Stimulated activated CD4-positive, alpha-beta T cell treated with anti-CD3 and anti-CD28 coated beads, Interleukin-15, amount 100 ng/mL, for 1 hour (primary cell): ENCODE results near the gene ANKRD44.

ENCODE experiments used
- DNase-seq, 2 donors: peaks; one replicate each; pipeline ENCODE4 v3.0.0-alpha.2; 2020; ENCODE audit warnings: low read depth in 1 of 2, low spot score in 1 of 2

ANKRD44 gene

DNA sequence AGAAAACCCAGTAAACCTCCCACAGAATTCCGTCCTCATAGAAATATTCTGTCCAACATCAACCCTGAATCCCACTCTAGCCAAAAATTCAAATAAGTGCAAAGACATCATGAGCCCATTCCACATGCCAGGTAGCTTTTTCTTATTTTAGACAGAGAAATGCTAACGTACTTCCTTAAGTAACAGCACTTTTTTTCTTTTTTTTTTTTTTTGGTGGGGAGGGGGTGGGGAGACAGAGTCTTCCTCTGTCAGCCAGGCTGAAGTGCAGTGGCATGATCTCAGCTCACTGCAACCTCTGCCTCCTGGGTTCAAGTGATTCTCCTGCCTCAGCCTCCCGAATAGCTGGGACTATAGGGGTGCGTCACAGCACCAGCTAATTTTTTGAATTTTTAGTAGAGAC lies 45.5 kb downstream of the ANKRD44 start:
- no peak for DNase-seq

DNA sequence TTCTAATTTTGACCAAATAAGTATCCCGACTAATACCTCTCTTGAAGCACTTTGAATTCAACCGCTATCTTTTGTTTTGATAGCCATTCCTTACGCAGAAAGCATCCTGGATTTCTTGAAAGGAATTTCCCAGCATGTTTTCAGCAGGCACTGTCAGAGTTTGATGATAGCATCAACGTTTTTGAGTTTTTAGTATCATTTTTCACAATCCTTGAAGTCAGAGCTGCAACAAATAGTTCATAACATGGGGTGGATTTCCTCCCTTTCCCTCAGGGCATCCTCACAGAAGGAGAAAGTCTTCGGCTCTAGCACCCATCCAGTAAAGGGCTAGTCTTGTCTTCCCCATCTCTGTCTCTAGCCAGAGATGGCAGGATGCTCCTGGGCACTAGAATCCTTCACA lies 46.2 kb downstream of the ANKRD44 start:
- DNase-seq = no peak

DNA sequence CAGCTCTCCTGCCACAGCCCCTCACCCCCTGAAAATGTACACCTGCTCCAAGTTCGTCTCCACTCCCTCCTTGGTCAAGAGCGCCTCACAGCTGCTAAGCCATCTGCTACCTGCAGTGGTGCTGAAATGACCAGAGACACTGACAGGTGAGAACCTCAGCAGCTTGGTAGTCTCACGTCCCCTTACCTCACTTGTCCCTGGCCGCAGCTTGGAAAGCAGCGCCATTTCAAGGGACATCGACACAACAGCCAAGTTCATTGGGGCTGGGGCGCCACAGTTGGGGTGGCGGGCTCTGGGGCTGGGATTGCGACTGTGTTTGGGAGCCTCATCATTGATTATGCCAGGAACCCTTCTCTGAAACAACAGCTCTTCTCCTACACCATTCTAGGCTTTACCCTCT lies 47.5 kb downstream of the ANKRD44 start:
- DNase-seq = no peak

DNA sequence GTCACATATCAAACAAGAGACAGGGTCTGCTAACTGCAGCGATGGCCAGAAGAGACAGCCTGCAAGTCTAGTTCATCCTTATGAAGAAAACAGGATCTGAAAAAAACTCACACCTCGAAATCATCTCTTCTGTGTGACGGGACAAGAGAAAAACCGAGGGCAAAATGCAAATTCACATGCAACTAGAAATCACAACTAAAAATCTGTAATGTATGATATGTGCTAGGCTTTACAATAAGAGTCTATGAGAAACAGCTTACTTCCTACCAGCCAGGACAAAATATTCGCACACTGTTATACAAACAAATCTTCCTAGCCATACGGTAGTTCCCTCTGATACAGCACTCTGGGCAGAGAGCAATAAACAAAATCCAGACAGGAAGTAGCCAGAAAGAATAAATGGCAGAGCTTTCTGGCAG lies 48.8 kb downstream of the ANKRD44 start:
- no peak for DNase-seq

DNA sequence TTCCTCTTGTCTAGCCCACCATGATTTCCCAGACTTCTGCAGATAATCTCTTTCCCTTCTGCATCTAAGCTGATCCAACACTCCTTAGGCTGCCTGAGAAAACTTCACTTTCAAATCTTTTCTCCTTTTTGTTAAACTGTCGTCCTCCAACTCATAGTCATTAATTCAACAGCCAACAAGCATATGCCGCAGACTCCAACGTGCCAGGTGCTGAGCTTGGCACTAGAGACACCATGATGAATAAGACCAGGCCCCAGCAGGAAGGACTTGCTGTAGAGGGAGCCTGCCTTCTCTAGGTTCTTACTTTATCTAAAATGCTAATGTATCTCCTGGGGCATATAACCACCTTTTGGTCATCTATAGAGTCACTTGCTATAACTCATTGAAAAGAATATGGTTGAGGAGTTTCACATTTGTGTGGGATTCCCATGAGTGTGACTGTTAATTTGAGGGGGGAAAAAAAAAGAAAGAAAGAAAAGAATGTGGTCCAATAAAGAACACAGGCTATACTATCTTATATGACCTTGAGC lies 51.0 kb downstream of the ANKRD44 start:
- DNase-seq = no peak

DNA sequence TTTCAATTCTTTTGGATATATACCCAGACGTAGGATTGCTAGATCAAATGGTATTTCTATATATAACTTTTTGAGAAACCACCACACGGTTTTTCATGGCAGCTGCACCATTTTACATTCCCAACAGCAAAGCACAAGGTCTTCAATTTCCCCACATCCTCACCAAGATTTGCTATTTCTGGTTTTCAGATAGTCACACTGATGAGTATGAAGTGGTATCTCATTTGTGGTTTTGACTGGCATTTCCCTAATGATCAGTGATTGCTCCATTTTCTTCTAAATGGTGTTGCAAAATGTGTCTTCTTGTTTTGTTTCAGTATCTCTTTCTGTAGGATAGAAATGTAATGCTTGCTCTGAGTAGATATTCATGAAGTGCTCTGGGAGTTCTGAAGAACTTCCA lies 52.0 kb downstream of the ANKRD44 start:
- no peak for DNase-seq

DNA sequence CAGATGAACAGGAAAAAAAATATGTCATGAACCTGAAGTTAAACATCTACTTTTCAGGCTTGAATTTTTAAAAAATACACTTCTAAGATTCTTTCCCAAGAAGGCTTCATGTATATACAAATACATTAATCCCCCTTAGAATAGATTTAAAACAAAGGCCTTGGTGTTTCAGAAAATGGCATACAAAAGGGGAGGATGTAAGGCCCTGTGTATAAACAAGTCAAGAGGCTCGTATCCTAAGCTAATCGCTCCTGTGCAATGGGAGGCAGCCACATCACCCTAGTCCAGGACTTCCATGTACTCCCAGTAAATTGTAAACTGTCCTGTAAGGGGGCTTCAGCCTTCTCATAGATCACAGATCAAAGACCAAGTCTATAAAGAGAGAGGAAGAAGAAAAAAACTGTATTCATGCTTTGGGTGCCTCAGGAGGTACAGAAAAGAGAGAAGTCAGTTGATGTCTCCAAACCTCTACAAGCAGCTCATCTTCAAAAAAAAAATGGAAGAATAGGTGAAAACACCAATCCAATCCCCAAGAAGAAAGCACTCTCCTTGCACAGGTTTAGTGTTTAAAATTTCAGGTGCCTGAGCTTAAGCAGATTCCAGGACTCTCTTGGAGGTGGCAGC lies 53.9 kb downstream of the ANKRD44 start:
- no peak for DNase-seq

DNA sequence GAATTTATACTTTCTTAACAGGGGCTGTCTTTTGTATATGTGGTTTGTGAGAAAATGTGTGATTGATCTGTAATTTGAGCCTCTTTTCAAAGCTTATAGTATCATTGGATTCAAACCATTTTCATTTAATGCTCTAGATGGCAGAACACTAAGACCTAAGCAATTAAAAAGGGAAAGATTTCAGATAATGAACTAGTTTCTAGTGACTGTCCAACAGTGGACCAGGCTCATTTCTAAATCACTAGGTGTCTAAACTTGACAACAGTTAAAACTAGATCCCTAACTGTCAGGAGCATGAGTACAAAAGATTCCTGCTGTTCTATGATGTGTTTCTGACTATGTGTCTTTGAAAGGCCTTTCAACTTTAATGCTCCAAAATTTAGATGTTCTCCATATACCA lies 54.6 kb downstream of the ANKRD44 start:
- DNase-seq = no peak

DNA sequence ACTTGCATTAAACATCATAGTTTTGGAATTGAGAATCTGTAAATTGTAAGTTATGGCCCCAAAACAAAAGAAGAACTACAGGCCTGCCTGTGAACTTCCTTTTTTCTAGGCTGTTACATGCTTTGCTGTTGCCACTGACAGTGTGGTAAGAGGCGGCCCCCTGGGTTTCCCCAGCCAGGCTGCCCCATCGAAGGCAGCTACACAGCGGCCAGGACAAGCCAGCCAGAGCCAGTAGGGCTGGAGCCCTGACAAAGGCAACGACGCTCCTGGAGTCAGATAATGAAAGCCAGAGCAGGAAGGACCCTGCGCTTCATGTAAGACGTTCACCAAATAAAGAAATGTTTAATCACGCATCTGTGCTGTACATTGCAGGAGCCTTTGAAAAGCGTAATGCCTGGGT lies 55.0 kb downstream of the ANKRD44 start:
- peak; percentile 34 to 41 for DNase-seq

DNA sequence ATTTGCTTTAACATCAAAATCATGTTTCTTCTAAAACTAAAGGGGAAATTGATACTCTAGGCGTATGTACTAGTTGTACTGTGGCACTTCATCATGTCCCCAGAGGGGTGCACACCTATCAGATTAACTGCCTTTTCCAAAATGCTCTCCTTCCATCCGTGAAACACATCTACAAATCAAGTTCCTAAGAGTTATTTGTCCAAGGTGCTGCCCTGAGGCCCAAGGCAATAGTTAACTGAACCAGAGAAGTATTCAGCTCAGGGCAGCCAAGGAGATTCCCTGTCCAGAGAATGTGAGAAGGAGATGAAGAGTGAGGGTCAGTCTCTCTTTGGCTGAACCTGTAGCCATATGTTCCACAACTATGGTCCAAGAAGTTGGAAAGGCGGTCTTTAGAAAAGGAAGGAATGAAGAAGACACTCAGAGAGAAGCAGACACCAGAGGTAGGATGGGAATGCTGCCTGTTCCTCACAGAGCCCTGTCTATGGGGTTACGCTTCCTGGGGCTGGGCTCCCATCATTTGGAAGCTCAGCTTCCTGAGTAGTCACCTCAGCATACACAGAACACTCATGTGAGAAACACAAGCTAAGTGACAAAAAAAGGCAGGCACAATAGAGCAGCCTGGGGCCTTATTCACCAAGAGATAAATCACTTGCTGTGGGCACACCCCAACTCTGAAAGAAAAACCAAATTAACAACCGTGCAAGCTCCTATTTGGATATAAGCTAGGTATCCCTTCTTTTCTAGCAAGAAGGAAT lies 55.6 kb downstream of the ANKRD44 start:
- no peak for DNase-seq

DNA sequence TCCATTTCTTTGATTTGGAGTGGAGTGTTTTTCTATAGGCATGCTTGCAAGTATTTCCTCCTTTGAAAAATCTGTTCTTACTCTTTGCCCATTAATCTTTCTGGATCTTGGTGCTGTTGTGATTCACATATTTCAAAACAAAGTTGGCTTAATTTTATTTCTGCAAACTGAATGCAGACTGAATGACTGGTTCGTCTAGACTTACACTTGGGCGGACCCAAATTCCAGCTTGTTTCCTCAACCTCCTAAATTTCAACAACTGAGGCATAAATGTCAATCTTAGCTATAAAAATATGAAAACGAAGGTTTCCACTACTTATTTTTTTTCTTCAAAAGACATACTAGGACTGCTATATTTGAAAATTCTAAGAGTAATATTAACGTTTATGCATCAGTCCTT lies 59.0 kb downstream of the ANKRD44 start:
- DNase-seq = no peak

DNA sequence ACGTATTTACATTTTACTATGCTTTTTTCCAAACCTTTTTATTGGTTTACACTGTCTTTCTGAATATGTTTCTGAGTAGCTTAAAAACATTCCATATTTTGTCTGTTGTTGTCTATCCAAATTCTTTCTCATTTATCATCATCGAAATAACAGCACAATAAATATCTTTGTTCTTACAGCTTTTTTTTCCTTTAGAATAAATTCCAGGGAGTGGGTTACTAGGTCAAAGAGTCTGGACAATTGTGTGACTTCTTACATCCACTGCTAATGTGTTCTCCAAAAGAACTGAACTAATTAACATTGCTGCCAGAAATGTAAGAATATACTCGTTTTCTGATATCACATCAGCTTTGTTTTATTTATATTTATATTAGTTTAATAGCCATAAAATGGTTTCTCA lies 59.4 kb downstream of the ANKRD44 start:
- no peak for DNase-seq

DNA sequence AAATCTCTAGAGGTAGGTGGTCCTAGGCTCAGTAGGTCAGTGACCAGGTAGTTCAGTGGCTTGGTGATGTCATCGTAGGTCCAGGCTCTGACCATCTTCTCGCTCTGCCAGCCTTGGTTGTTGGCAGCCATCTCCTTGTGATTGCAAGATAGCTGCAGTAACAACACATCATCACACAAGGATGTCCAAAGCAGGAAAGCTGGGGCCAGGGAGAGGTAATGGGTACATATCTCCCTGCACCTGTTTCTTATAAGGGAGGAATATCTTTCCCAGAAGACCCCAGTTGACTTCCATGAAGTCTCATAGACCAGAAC lies 60.5 kb downstream of the ANKRD44 start:
- DNase-seq = no peak

DNA sequence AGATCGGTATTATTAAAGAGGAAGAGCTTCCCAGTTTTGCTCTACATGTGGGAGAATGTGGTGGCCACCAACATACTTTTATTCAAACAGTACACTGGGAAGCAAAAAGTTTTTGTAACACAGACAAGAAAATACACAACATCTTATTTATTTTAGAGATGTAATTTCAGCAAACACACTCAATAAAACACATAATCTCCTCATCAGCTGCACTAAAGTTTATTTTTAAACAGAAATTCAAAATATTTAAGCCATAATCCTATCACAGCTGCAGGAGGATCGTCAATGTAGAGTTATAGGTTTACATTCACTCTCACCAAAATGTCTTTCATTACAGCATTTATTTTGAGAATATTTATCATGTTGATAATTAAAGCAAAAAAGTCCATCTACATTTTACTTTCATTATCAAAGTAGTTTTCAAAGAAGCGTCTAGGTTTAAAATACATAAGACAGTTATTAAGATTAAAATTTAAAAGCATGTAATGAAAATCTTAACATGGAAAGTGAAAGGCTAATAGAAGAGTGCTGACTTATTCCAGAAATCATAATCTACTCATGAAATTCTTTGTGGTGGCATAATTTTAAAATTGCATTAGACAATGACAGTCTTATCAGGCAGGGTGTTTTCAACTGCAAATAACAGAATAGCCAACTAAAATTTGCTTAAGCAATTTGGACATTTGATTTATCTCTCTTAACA lies 61.0 kb downstream of the ANKRD44 start:
- DNase-seq = no peak

DNA sequence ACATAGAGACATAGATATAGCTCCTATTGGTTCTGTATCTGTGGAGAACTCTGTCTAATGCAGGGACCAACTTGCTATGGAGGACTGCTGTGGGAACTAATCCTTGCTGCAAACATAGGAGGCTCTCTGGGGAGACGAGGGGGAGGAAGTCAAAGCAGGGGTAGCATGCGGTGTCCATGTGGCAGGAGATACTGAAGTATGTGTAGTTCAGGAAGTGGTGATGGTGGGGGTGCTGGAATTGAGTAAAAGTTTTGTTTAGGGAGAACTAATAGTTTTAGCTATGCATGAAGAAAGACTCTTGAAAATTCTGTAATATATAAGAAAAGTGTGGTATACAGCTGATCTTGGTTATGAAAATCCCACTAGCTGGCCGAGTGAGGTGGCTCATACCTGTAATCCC lies 62.0 kb downstream of the ANKRD44 start:
- no peak for DNase-seq

DNA sequence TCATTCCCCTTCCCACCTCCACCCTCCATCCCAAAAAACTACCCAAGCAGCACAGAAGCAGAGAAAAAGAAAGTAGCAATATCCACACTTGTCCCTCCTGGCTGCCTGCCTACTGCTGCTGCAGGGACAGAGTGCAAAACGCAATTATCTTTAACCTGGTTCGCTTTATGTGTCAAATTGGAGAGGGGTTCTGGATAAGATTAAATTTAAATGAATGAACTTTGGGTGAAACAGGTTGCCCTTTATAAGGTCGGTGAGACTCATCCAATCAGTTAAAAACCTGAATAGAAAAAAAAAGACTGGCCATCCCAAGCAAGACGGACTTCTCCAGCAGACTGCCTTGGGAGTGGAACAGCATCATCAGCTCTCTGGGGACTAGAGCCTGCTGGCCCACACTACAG lies 62.6 kb downstream of the ANKRD44 start:
- DNase-seq = no peak

DNA sequence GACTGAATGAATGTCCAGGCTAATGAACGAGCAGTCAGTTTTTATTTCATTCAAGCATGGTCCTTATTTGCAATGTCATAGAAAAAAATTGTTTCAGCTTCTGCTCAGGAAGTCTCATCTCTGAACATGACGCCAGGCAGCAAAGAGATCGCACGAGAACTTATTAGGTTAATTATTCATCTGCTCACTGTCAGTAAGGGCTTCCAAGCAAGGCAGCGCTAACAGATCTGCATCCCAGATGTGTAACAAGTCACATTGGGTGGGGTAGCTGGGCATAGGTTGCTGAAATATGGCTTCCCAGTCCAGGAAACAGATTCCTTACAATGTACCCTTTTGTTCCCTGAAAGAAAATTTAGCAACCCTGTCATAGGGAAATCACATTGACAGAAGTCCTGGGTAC lies 63.5 kb downstream of the ANKRD44 start:
- no peak for DNase-seq

DNA sequence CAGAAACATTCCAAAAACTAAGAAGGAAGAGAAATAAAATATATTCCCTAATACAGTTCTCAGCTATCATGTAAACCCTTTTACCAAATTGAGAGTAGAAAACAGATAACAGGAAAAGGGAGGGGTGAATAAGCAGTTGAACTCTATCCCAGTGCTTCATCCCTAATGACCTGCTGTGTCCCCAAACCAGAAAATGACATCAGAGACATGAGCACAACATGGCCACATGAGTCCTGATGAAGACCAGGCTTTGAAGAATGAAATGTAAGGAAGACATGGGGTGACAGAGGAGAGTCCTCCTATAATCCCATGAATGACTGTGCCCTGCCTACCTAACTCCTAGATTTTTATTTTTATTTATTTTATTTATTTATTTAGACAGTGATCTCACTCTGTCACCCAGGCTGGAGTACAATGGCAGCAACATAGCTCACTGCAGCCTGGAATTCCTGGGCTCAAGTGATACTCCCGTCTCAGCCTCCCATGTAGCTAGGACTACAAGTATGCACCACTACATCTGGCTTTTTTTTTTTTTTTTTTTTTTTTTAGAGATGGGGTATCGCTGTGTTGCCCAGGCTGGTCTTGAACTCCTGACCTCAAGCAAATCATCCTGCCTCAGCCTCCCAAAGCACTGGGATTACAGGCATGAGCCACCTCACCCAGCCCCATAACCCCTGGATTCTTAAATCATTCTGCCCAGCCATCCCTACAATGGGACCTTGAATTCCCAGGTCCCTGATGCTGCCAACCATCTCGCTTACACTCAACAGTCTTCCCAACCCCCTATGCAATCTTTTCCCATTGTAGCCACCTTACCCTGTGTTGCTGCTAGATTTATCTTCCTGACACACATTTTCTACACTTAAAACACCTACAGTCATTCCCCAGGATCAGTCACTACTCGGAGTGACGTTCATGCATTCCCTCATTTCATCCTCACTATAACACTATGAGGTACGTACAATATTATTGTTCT lies 64.5 kb downstream of the ANKRD44 start:
- DNase-seq = no peak

DNA sequence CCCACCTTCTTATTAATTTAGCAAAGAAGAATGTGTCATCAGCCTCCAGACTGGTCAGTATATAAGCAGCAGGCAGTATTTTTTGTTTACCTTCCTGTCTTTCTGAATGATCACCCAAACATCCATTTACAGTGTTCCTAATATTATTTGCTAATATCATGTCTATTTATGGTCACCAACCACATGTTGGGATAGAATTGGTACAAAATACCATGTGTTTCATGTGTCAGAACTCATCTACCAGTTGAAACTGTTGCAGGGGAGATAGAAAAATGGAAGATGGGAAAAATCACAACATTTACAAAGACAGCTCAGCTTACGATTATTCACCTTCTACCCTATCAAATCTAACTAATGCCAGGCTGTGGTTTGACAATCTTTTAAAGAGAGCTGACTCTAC lies 66.2 kb downstream of the ANKRD44 start:
- no peak for DNase-seq

DNA sequence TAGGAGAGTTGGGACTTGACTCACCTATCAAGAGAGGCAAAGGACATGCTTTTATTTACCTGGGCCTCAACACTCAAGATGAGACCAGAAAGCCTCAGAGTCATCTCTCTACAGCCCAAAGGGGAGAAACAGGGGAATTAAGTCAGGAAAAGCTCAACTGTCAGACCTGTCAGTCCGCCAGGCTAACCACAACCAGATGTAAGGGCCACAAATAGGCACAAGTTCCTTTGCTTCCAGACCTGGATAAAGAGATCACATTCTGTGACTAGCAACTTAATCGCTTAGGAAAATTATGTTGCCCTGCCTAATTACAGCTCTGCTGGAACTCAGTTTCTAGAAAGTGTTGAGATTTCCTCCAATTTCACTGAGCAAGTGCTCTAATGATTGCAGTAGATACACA lies 67.9 kb downstream of the ANKRD44 start:
- DNase-seq = no peak

DNA sequence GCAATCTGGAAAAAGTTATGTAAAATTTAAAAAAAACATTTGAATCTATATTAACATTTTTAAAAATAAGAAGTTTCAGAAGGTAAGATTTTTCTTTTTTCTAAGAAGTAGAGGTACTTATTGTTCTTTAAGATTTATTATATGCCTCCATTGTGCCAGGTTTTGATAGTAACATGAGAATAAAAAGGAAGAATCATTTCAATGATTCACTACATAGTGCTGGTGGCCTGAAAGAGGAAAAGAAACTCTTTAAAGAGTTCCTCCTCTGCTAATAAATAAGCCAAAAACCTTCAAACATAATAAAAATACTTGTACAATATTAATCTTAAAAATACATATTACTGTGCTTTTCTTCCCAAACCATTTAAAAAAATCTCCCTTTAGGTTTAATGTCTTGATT lies 69.0 kb downstream of the ANKRD44 start:
- DNase-seq = no peak
